Measurements from ENCODE around the gene MYBPC2.
"Not testable (repeated sequence)": the region's sequence is repeated elsewhere in the genome, so short reads cannot be mapped to it uniquely, and the experiment has no call there.

The MYBPC2 gene

GRCh38 chr19:50432221-50433028, at the start of gene MYBPC2:
MYBPC2 (plus strand) TSS chr19:50432892; CDS start chr19:50432954, 62 bp downstream.
- DNase-seq = peak in 1 of 2 experiments; percentile 52

- no peak for DNase-seq
Measured at GRCh38 chr19:50383001-50383851, 49.5 kb upstream of the MYBPC2 start.

- peak; percentile 97 to 98 for DNase-seq
Measured at GRCh38 chr19:50383852-50384684, 48.6 kb upstream of the MYBPC2 start, which contains the start of gene POLD1. POLD1 (plus strand) TSS chr19:50384347; CDS start chr19:50398852, 14,505 bp downstream.

GRCh38 chr19:50384685-50385535, 47.8 kb upstream of the MYBPC2 start:
- no peak for DNase-seq

GRCh38 chr19:50387176-50387867, 45.4 kb upstream of the MYBPC2 start:
- DNase-seq = no peak

- no peak for DNase-seq
Measured at GRCh38 chr19:50387868-50388245, 44.8 kb upstream of the MYBPC2 start.

- DNase-seq = not testable (repeated sequence)
Measured at GRCh38 chr19:50390295-50390694, 42.4 kb upstream of the MYBPC2 start.

GRCh38 chr19:50390952-50391351, 41.7 kb upstream of the MYBPC2 start:
- not testable (repeated sequence) for DNase-seq

GRCh38 chr19:50392759-50393158, 39.9 kb upstream of the MYBPC2 start:
- no peak for DNase-seq

- DNase-seq = no peak
Measured at GRCh38 chr19:50393589-50393988, 39.1 kb upstream of the MYBPC2 start.

- DNase-seq = no peak
Measured at GRCh38 chr19:50394017-50394416, 38.7 kb upstream of the MYBPC2 start.

GRCh38 chr19:50398675-50399367, 33.9 kb upstream of the MYBPC2 start:
- DNase-seq = no peak

GRCh38 chr19:50399368-50399745, 33.3 kb upstream of the MYBPC2 start:
- DNase-seq = no peak

- DNase-seq = no peak
Measured at GRCh38 chr19:50401605-50402450, 30.9 kb upstream of the MYBPC2 start.

GRCh38 chr19:50402544-50403301, 30.0 kb upstream of the MYBPC2 start:
- DNase-seq = no peak

- DNase-seq = no peak
Measured at GRCh38 chr19:50406156-50406820, 26.4 kb upstream of the MYBPC2 start.

- DNase-seq = no peak
Measured at GRCh38 chr19:50406829-50407228, 25.9 kb upstream of the MYBPC2 start.

GRCh38 chr19:50409347-50409746, 23.3 kb upstream of the MYBPC2 start:
- DNase-seq = no peak
